Glutamatergic neuron (in vitro differentiated cells): Measurements from ENCODE around the gene KRAS. TPM values are rescaled to one million over a fixed set of nuclear protein-coding genes. Genes with fewer than 3 reads are reported as not detected.

Experiments used
- DNase-seq: peaks from one replicate; pipeline ENCODE4 v3.0.0; 2022
- H3K27ac Mint-ChIP-seq: one replicate; pipeline ENCODE4 v1.8.0; 2020; ENCODE audit warnings: mild to moderate bottlenecking, mixed read lengths, inconsistent platforms; ENCODE audit not compliant: unreplicated experiment
- H3K27me3 Mint-ChIP-seq: one replicate; pipeline ENCODE4 v1.8.0; 2020; ENCODE audit warnings: mild to moderate bottlenecking, moderate library complexity, mixed read lengths, inconsistent platforms; ENCODE audit not compliant: unreplicated experiment
- H3K36me3 Mint-ChIP-seq: one replicate; pipeline ENCODE4 v1.8.0; 2020; ENCODE audit warnings: mild to moderate bottlenecking, mixed read lengths, inconsistent platforms; ENCODE audit not compliant: unreplicated experiment
- H3K4me1 Mint-ChIP-seq: one replicate; pipeline ENCODE4 v1.8.0; 2020; ENCODE audit warnings: mild to moderate bottlenecking, low read depth, mixed read lengths, inconsistent platforms; ENCODE audit not compliant: unreplicated experiment
- H3K4me3 Mint-ChIP-seq: one replicate; pipeline ENCODE4 v1.8.0; 2020; ENCODE audit warnings: mild to moderate bottlenecking, mixed read lengths, inconsistent platforms; ENCODE audit not compliant: unreplicated experiment
- H3K9me3 Mint-ChIP-seq: one replicate; pipeline ENCODE4 v1.8.0; 2020; ENCODE audit warnings: mild to moderate bottlenecking, moderate library complexity, mixed read lengths, inconsistent platforms; ENCODE audit not compliant: unreplicated experiment
- CTCF ChIP-seq: fragments of 200-600 bp; sonication (generic); IDR thresholded peaks from one replicate; pipeline ENCODE4 v1.5.0; 2021; ENCODE audit not compliant: partially characterized antibody, unreplicated experiment
- total RNA-seq: library from RNA; stranded (reverse); fragmentation: NEBNext Ultra II Directional; extraction: Animal tissue kit (Norgen Biotek cat#: 25700); gene quantifications from one replicate; pipeline ENCODE4 v1.2.1, GENCODE V29; 2021; ENCODE audit not compliant: unreplicated experiment

KRAS gene
- total RNA-seq, 1 donor from 2014 or later, result 42.6 TPM

- DNase-seq, result no peak
- Mint-ChIP-seq H3K27me3 (no peaks in the 10 kb centered on the region), H3K36me3 (no peaks in the 10 kb centered on the region), H3K4me1 (no peaks in the 10 kb centered on the region), H3K4me3 (no peak overlapping the region), H3K9me3 (no peaks in the 10 kb centered on the region), H3K27ac (no peak overlapping the region)
- no peak for TF ChIP-seq CTCF
These were observed 63.8 kb downstream of the KRAS start for GRCh38 chr12:25186788-25187402.

GRCh38 chr12:25186038-25186787, 64.5 kb downstream of the KRAS start:
- Mint-ChIP-seq H3K9me3 (no peaks in the 10 kb centered on the region), H3K36me3 (no peaks in the 10 kb centered on the region), H3K27ac (no peak overlapping the region), H3K4me3 (no peak overlapping the region), H3K4me1 (no peaks in the 10 kb centered on the region), H3K27me3 (no peaks in the 10 kb centered on the region)
- no peak for TF ChIP-seq CTCF
- DNase-seq, result no peak

GRCh38 chr12:25184132-25184531, 66.6 kb downstream of the KRAS start:
- Mint-ChIP-seq H3K36me3 (no peaks in the 10 kb centered on the region), H3K27ac (no peak overlapping the region), H3K4me3 (no peak overlapping the region), H3K9me3 (no peaks in the 10 kb centered on the region), H3K4me1 (no peaks in the 10 kb centered on the region), H3K27me3 (no peaks in the 10 kb centered on the region)
- TF ChIP-seq CTCF, result no peak
- DNase-seq, result no peak

- Mint-ChIP-seq H3K27ac (no peak overlapping the region), H3K9me3 (no peaks in the 10 kb centered on the region), H3K27me3 (no peaks in the 10 kb centered on the region), H3K4me1 (no peaks in the 10 kb centered on the region), H3K36me3 (no peaks in the 10 kb centered on the region), H3K4me3 (no peak overlapping the region)
- no peak for DNase-seq
- TF ChIP-seq CTCF, result no peak
These were observed 68.0 kb downstream of the KRAS start for GRCh38 chr12:25182765-25183164.

- Mint-ChIP-seq H3K27ac (no peak overlapping the region), H3K27me3 (no peaks in the 10 kb centered on the region), H3K36me3 (no peaks in the 10 kb centered on the region), H3K4me3 (no peak overlapping the region), H3K9me3 (peaks cover 2% of the 10 kb centered on the region), H3K4me1 (no peaks in the 10 kb centered on the region)
- no peak for DNase-seq
- no peak for TF ChIP-seq CTCF
These were observed 87.9 kb downstream of the KRAS start for GRCh38 chr12:25162866-25163265.
